KMS-11 (cell line): ENCODE measurements around the gene DISC1.

Source experiments
- H2AFZ ChIP-seq: fragments of 200-600 bp; sonication (generic); 2 replicates; pipeline ENCODE4 v1.6.1; 2016; ENCODE audit warnings: antibody characterized with exemption, mixed run types, low read depth
- H3K27ac ChIP-seq: fragments of 200-600 bp; sonication (generic); 2 replicates; pipeline ENCODE4 v1.6.1; 2016; ENCODE audit warnings: mild to moderate bottlenecking, mixed run types
- H3K27me3 ChIP-seq: fragments of 200-600 bp; sonication (generic); 2 replicates; pipeline ENCODE4 v1.6.1; 2017; ENCODE audit warnings: mild to moderate bottlenecking, low read depth, mixed run types, moderate library complexity; ENCODE audit not compliant: insufficient read depth
- H3K36me3 ChIP-seq: fragments of 200-600 bp; sonication (generic); 2 replicates; pipeline ENCODE4 v1.6.1; 2017; ENCODE audit warnings: mild to moderate bottlenecking, mixed run types; ENCODE audit not compliant: insufficient read depth
- H3K4me1 ChIP-seq: fragments of 200-600 bp; sonication (generic); 2 replicates; pipeline ENCODE4 v1.6.1; 2016; ENCODE audit warnings: mild to moderate bottlenecking, low read depth, mixed run types; ENCODE audit not compliant: poor library complexity, severe bottlenecking
- H3K4me2 ChIP-seq: fragments of 200-600 bp; sonication (generic); 2 replicates; pipeline ENCODE4 v1.7.0; 2016; ENCODE audit warnings: mild to moderate bottlenecking, mixed run types
- H3K4me3 ChIP-seq: fragments of 200-600 bp; sonication (generic); IDR thresholded peaks from 2 replicates; pipeline ENCODE4 v1.6.1; 2017; ENCODE audit warnings: low read depth, low read length, mixed read lengths; ENCODE audit not compliant: insufficient read depth
- H3K79me2 ChIP-seq: fragments of 200-600 bp; sonication (generic); 2 replicates; pipeline ENCODE4 v1.6.1; 2016; ENCODE audit warnings: low read depth, mixed run types; ENCODE audit not compliant: insufficient read depth
- H3K9ac ChIP-seq: fragments of 200-600 bp; sonication (generic); 2 replicates; pipeline ENCODE4 v1.6.1; 2016; ENCODE audit warnings: mild to moderate bottlenecking, mixed run types
- H4K20me1 ChIP-seq: fragments of 200-600 bp; sonication (generic); 2 replicates; pipeline ENCODE4 v1.6.1; 2016; ENCODE audit warnings: mild to moderate bottlenecking, mixed run types; ENCODE audit not compliant: insufficient read depth
- TF ChIP-seq, protein P1 (sequence below): fragments of 200-600 bp; sonication (generic); conservative IDR thresholded peaks from 2 replicates; pipeline ENCODE4 v1.6.1; 2017; ENCODE audit warnings: low read depth, mild to moderate bottlenecking, antibody characterized with exemption, low read length, moderate library complexity, mixed read lengths

The DISC1 gene

GRCh38 chr1:232077809-232078208, 451.2 kb downstream of the DISC1 start:
- H3K4me3 ChIP-seq = no peak overlapping the region
- H3K79me2 ChIP-seq = no peaks in the 10 kb centered on the region
- H3K27me3 ChIP-seq = no peaks in the 10 kb centered on the region
- TF ChIP-seq, protein P1, sequence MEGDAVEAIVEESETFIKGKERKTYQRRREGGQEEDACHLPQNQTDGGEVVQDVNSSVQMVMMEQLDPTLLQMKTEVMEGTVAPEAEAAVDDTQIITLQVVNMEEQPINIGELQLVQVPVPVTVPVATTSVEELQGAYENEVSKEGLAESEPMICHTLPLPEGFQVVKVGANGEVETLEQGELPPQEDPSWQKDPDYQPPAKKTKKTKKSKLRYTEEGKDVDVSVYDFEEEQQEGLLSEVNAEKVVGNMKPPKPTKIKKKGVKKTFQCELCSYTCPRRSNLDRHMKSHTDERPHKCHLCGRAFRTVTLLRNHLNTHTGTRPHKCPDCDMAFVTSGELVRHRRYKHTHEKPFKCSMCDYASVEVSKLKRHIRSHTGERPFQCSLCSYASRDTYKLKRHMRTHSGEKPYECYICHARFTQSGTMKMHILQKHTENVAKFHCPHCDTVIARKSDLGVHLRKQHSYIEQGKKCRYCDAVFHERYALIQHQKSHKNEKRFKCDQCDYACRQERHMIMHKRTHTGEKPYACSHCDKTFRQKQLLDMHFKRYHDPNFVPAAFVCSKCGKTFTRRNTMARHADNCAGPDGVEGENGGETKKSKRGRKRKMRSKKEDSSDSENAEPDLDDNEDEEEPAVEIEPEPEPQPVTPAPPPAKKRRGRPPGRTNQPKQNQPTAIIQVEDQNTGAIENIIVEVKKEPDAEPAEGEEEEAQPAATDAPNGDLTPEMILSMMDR = no peak
- H4K20me1 ChIP-seq = no peaks in the 10 kb centered on the region
- no peaks in the 10 kb centered on the region for H3K4me1 ChIP-seq
- H3K4me2 ChIP-seq = no peak overlapping the region
- no peak overlapping the region for H3K27ac ChIP-seq
- no peak overlapping the region for H2AFZ ChIP-seq
- no peaks in the 10 kb centered on the region for H3K36me3 ChIP-seq
- no peak overlapping the region for H3K9ac ChIP-seq

DNA sequence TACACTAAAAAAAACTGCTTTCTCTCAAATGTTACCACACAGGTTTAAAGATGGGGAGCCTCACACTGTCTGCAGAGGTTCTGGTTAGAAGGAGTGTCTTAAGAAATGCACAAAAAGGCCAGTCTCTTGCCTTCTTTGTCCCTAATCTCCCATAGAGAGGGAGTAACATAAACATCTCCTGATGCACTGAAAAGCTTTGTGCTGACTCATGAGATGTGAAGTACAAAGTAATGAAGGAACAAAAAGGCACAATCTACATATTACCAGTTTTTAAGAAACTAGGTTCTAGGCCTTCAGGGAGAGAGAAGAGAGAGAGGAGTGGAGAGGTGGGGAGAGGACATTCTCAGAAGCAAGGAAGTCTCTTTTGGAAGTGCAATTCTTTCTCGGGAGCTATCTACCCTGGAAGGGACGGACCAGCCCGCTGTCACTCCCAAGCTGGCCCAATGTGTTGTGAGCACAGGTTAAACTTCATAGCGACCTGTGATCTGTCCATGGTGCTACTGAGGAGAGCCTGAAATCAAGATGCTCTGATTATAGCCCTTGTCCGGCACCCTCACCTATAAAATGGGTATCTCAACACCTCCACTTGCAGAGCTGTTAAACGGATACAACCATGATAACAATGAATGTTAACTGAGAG, 458.1 kb downstream of the DISC1 start:
- Histone ChIP-seq H3K4me1 (no peaks in the 10 kb centered on the region), H3K79me2 (no peaks in the 10 kb centered on the region), H3K4me3 (no peak overlapping the region), H3K9ac (no peak overlapping the region), H3K27me3 (no peaks in the 10 kb centered on the region), H3K27ac (no peak overlapping the region), H2AFZ (no peak overlapping the region), H3K4me2 (no peak overlapping the region), H4K20me1 (no peaks in the 10 kb centered on the region), H3K36me3 (no peaks in the 10 kb centered on the region)
- TF ChIP-seq, protein P1 = no peak

GRCh38 chr1:232090816-232091215, 464.2 kb downstream of the DISC1 start:
- H3K9ac ChIP-seq = no peak overlapping the region
- no peak overlapping the region for H2AFZ ChIP-seq
- no peaks in the 10 kb centered on the region for H3K36me3 ChIP-seq
- H3K4me3 ChIP-seq = no peak overlapping the region
- TF ChIP-seq, protein P1 = no peak
- no peaks in the 10 kb centered on the region for H3K27me3 ChIP-seq
- H3K79me2 ChIP-seq = no peaks in the 10 kb centered on the region
- no peaks in the 10 kb centered on the region for H3K4me1 ChIP-seq
- H3K27ac ChIP-seq = no peak overlapping the region
- H4K20me1 ChIP-seq = no peaks in the 10 kb centered on the region
- no peak overlapping the region for H3K4me2 ChIP-seq
